Epidermal melanocyte (primary cell): ENCODE data around the gene SARDH.

Experiments
- DNase-seq: peaks from one replicate; pipeline ENCODE4 v3.0.0; 2011; ENCODE audit warnings: low spot score; ENCODE audit not compliant: insufficient read length

The SARDH gene

GRCh38 chr9:133672503-133673257 lies 65.5 kb downstream of the SARDH start:
- DNase-seq, result no peak

GRCh38 chr9:133671371-133671770 lies 66.8 kb downstream of the SARDH start:
- no peak for DNase-seq

GRCh38 chr9:133670466-133670865 lies 67.7 kb downstream of the SARDH start:
- no peak for DNase-seq

- no peak for DNase-seq
Measured at GRCh38 chr9:133669182-133669801, 68.9 kb downstream of the SARDH start.

- DNase-seq, result no peak
Measured at GRCh38 chr9:133667759-133668450, 70.2 kb downstream of the SARDH start.

GRCh38 chr9:133666845-133667244 lies 71.3 kb downstream of the SARDH start:
- no peak for DNase-seq

GRCh38 chr9:133666387-133666786 lies 71.8 kb downstream of the SARDH start:
- no peak for DNase-seq

GRCh38 chr9:133665535-133665934 lies 72.6 kb downstream of the SARDH start:
- no peak for DNase-seq

GRCh38 chr9:133665096-133665495 lies 73.1 kb downstream of the SARDH start:
- no peak for DNase-seq

- no peak for DNase-seq
Measured at GRCh38 chr9:133664173-133665050, 73.7 kb downstream of the SARDH start.

GRCh38 chr9:133661846-133662540 lies 76.2 kb downstream of the SARDH start:
- no peak for DNase-seq

- no peak for DNase-seq
Measured at GRCh38 chr9:133659516-133659915, 78.6 kb downstream of the SARDH start.

- no peak for DNase-seq
Measured at GRCh38 chr9:133658442-133659431, 79.4 kb downstream of the SARDH start.

GRCh38 chr9:133657120-133657661 lies 81.0 kb downstream of the SARDH start:
- DNase-seq, result no peak

GRCh38 chr9:133656211-133657119 lies 81.7 kb downstream of the SARDH start:
- DNase-seq, result no peak

- DNase-seq, result no peak
Measured at GRCh38 chr9:133655701-133656100, 82.5 kb downstream of the SARDH start.

- no peak for DNase-seq
Measured at GRCh38 chr9:133654736-133655657, 83.2 kb downstream of the SARDH start.
